AG10803 (cell line): Measurements from ENCODE around the gene ARHGAP44.

Source experiments
- DNase-seq: peaks from one replicate; pipeline ENCODE4 v3.0.0; 2010; ENCODE audit warnings: low read depth
- H3K4me3 ChIP-seq: 2 replicates; pipeline ENCODE4 v1.5.1; 2011; ENCODE audit warnings: mild to moderate bottlenecking, low read length, control low read depth
- CTCF ChIP-seq: conservative IDR thresholded peaks from 2 replicates; pipeline ENCODE4 v1.5.1; 2011; ENCODE audit warnings: mild to moderate bottlenecking, low read length, control low read depth, inconsistent platforms

The ARHGAP44 gene

GRCh38 chr17:12896180-12896785 lies 107.0 kb downstream of the ARHGAP44 start:
- H3K4me3 ChIP-seq = no peak overlapping the region
- DNase-seq = no peak
- no peak for TF ChIP-seq CTCF

- TF ChIP-seq CTCF = no peak
- DNase-seq = no peak
- H3K4me3 ChIP-seq = no peak overlapping the region
Measured at GRCh38 chr17:12898110-12898509, 108.8 kb downstream of the ARHGAP44 start.

- TF ChIP-seq CTCF = no peak
- no peak for DNase-seq
- no peak overlapping the region for H3K4me3 ChIP-seq
Measured at GRCh38 chr17:12899604-12900003, 110.3 kb downstream of the ARHGAP44 start.

GRCh38 chr17:12900474-12900873 lies 111.2 kb downstream of the ARHGAP44 start:
- no peak for DNase-seq
- H3K4me3 ChIP-seq = no peak overlapping the region
- TF ChIP-seq CTCF = no peak

GRCh38 chr17:12902046-12902445 lies 112.7 kb downstream of the ARHGAP44 start:
- TF ChIP-seq CTCF = no peak
- no peak overlapping the region for H3K4me3 ChIP-seq

GRCh38 chr17:12907477-12907876 lies 118.2 kb downstream of the ARHGAP44 start:
- no peak for TF ChIP-seq CTCF
- no peak for DNase-seq
- no peak overlapping the region for H3K4me3 ChIP-seq

More at GRCh38 chr17:12902046-12902445, 112.7 kb downstream of the ARHGAP44 start:
- DNase-seq = no peak

GRCh38 chr17:12909046-12909445 lies 119.7 kb downstream of the ARHGAP44 start:
- DNase-seq = no peak
- TF ChIP-seq CTCF = no peak
- no peak overlapping the region for H3K4me3 ChIP-seq
